ENCODE measurements around the gene OR56B1. TPM values are rescaled to one million over a fixed set of nuclear protein-coding genes. Genes with fewer than 3 reads are reported as not detected.
A peak's percentile ranks its signal among the peaks of the same experiment; 100 is the strongest.
"Not testable (repeated sequence)": the region's sequence is repeated elsewhere in the genome, so short reads cannot be mapped to it uniquely, and the experiment has no call there.

OR56B1 gene
- not detected for polyA plus RNA-seq (2013, experiment 1 of 2; ENCODE audit: insufficient read length)
- polyA plus RNA-seq (2013, experiment 2 of 2; ENCODE audit: insufficient read length), result not detected

- no peak for DNase-seq
Measured at GRCh38 chr11:5736396-5736795, at the start of gene OR56B1. TSS of gene OR56B1 (plus strand) at chr11:5736448. CDS start at chr11:5736517, 69 bp downstream.

GRCh38 chr11:5688482-5688881 is 47.8 kb upstream of the OR56B1 start:
- no peak for DNase-seq

DNA sequence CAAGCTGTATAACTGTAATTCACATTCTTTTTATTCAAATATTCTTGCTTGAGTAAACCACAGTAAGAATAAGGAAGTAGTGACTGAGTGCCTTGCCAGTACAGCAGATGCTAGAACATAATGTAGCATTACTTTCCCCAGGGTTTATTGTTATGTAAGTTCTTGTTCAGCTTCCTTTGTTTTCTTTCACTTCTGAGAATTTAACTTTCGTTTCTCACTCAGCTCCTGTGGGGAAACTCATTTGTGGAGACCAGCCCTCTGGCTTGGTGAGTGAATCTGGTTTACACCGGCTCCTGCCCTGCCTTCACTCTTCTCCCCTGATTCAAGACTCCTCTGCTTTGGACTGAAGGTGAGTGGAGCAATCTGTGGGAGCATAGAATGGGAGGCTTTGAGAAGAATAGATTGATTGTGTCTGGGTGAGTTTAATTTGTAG is 46.7 kb upstream of the OR56B1 start, which contains the start of gene TRIM22:
TSS of gene TRIM22 (plus strand) at position 240 of the 433 bp plus-strand sequence. CDS start 6,443 bp downstream, outside the sequence.
- DNase-seq, result peak; percentile 70

DNA sequence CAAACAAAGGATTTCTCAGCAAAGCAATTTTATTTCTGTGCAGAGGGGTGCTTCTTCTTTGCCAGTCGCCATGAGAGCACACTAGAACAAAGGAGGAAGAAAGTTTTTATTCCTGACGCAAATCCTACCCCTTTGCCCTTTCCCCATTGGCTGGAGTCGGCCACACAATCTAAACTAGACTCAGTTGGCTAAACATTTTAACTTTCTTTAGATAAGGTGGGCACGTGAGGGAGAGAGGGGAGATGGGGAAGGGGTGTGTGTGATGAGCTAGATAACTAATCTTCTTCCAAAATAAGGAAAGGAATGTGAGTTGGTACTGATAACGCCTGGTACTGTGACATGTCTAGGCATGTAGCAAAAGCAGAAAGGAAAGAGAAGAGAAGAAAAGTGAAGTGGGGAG is 46.0 kb upstream of the OR56B1 start:
- peak; percentile 12 for DNase-seq

- no peak for DNase-seq
Measured at GRCh38 chr11:5690736-5691135, 45.5 kb upstream of the OR56B1 start.

GRCh38 chr11:5691238-5691963 is 44.8 kb upstream of the OR56B1 start:
- DNase-seq, result not testable (repeated sequence)

DNA sequence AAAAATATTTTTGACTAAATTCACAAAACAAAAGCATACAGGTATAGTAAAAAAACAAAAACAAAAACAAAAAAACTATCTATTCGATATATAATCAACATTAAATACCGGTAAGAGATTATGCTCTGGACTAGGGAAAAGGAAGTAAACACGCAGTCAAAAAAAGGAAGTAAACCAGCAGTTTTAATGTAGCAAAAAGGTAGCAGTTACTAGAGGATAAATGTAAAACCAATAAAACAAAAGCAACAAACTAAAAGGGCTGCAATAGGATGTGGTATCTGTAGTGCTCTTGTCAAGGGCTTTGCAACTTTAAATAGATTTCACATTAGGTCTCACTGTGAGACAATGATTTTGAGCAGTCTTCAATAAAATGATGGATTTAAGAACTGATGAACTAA is 44.3 kb upstream of the OR56B1 start:
- DNase-seq, result no peak

DNA sequence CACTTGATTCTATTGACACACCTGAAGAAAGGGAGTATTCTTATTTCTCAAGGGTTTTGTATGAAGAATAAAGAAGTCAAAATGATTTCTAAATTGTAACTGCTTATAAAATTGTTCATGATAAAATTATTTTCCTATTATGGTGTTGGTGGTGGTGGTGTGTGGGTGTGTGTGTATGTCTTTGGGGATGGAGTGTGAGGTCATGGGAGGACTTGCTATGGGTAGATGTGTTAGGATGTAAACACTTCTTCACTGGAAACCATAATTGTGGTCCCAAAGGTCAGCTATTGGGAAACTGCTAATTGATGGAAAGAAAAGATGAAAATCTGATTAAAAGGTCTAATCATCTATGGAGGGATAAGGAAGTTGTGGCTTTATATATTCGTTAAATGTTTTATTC is 41.6 kb upstream of the OR56B1 start:
- DNase-seq, result no peak

GRCh38 chr11:5695580-5695979 is 40.7 kb upstream of the OR56B1 start:
- no peak for DNase-seq

GRCh38 chr11:5696210-5696609 is 40.0 kb upstream of the OR56B1 start:
- no peak for DNase-seq

DNA sequence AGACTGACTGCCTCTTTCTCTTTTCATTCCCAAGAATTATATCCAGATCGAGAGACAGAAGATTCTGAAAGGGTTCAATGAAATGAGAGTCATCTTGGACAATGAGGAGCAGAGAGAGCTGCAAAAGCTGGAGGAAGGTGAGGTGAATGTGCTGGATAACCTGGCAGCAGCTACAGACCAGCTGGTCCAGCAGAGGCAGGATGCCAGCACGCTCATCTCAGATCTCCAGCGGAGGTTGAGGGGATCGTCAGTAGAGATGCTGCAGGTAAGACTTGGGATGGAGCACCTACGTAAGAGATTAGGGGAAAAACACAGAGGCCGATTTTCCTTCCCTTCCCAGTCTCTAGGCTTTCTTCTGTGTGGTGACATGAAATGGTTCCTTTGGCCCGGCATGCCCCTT is 38.0 kb upstream of the OR56B1 start:
- no peak for DNase-seq

DNA sequence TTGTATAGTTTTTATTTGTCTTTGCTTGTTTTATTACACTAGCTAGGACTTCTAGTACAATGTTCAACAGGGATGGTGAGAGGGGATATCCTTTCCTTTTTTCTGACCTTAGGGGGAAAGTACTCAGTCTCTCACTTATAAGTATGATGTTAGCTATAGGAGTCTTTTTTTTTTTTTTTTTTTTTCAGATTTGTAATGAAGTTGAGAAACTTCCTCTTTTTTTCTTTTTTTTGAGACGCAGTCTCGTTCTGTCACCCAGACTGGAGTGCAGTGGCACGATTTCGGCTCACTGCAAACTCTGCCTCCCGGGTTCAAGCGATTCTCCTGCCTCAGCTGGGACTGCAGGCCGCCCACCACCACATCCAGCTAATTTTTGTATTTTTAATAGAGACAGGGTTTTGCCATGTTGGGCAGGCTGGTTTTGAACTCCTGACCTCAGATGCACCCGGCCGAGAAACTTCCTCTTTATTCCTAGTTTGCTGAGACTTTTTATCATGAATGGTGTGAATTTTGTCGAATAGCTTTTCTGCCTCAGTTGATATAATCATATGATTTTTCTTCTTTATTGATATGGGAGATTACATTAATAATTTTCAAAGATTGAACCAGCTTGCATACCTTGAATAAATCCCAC is 35.7 kb upstream of the OR56B1 start:
- no peak for DNase-seq

DNA sequence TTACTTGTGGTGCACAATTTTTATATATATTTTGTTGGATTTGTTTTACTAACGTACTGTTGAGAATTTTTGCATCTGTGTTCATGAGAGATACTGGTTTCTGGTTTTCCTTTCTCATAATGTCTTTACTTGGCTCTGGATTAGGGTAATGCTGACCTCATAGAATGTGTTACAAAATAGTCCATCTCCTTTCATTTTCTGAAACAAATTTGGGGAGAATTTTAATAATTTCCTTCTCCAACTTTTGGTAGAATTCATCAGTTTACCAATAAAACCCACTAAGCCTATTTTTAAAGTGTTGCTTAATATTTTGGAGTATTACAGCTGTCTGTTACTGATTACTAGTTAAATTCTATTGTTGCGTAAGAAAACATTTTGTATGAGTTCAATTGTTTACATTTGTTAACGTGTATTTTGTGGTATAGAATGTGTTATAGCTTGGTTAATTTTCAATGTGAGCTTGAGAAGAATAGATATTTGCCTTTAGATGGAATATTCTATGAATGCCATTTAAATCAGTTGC is 35.1 kb upstream of the OR56B1 start:
- DNase-seq, result no peak

DNA sequence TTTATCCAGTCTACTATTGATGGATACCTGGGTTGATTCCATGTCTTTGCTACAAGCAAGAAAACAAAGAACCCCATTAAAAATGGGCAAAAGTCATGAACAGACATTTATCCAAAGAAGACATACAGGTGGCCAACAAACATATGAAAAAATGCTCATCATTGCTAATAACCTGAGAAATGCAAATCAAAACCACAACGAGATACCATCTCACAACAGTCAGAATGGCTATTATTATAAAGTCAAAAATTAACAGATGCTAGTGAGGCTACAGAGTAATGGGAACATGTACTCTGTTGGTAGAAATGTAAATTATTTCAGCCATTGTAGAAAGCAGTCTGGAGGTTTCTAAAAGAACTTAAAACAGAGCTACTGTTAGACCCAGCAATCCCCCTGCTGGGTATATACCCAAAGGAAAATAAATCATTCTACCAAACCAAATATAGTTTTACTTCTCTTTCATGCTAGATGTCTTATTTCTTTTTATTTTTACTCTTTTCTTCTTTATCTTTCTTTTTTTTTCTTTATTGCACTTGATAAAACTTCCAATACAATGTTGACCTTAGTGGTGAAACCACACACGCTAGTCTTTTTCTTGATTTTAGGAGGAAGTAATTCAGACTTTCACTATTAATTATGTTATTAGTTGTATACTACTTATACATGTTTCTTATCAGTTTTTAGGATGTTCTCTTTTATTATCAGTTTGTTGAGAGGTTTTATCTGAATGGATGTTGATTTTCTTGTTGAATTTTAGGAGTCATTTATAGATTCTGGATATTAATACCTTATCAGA is 32.3 kb upstream of the OR56B1 start:
- DNase-seq, result no peak

GRCh38 chr11:5705688-5706087 is 30.6 kb upstream of the OR56B1 start:
- no peak for DNase-seq

DNA sequence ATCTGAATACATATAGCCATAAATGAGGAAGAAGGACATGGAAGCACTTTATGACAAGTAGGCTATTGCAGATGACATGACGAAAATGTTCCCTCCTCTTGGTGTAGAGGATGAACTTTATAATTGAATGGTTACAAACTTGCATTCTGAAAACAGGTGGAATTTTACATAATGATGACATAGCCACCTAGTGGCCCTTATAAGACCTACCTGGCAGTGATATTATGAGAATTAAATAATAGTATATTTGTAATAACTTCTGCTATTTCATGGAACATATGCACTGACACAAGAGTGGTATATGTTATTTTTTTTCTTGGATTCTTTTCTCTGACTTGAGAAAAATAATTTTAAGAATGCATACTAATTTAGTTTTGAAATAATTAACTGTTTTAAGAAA is 23.7 kb upstream of the OR56B1 start:
- DNase-seq, result no peak

DNA sequence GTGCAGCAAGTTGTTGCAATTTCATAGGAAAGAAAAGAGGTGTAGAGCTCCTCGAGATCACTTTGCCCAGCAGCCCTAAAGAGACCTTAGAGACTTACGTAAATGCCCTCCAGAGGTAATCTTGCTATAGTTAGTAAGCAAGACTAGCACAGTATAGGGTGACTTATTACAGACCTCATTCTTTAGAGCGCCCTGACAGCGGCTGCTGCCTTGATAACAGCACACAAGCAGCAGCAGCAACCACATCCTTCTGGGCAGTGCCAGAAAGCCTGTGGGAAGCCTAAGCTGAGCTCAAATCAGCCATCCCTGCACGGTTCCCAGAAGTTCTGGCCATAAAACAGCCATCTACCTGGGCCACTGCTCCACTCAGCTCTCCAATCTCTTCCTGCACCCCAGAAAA is 22.6 kb upstream of the OR56B1 start:
- DNase-seq, result no peak

DNA sequence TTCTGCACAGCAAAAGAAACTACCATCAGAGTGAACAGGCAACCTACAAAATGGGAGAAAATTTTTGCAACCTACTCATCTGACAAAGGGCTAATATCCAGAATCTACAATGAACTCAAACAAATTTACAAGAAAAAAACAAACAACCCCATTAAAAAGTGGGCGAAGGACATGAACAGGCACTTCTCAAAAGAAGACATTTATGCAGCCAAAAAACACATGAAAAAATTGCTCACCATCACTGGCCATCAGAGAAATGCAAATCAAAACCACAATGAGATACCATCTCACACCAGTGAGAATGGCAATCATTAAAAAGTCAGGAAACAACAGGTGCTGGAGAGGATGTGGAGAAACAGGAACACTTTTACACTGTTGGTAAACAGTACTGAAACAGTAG is 19.7 kb upstream of the OR56B1 start:
- DNase-seq, result not testable (repeated sequence)

- DNase-seq, result peak; percentile 24
Measured at GRCh38 chr11:5719703-5720495, 16.3 kb upstream of the OR56B1 start.

DNA sequence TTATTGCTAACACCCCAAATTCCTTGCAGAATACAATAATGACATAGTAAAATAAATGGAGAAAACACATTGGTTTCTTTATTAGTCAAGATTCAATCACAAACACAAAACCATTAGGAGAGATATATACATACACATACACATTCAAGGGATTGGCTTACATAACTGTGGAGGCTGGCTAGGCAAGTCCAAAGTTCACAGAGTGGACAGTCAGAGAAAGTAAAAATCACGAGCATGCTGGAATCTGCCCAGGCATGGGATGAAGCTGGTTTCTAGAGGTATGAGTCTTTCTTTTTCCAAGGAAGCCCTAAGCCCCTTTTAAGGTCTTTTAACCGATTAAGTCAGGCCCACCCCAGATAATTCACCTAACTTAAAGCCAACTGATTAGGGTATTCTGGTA is 13.6 kb upstream of the OR56B1 start:
- DNase-seq, result no peak

DNA sequence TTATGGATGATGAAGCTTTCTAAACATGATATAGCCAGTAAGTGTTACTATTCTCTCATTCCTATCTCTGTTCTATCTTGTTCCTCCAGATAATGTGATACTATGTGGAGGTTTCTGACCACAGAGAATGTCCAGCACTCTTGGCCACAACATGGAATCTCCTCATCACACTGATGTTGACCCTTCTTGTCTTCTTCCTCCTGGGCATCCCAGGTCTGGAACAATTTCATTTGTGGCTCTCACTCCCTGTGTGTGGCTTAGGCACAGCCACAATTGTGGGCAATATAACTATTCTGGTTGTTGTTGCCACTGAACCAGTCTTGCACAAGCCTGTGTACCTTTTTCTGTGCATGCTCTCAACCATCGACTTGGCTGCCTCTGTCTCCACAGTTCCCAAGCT is 9.9 kb upstream of the OR56B1 start:
- no peak for DNase-seq

DNA sequence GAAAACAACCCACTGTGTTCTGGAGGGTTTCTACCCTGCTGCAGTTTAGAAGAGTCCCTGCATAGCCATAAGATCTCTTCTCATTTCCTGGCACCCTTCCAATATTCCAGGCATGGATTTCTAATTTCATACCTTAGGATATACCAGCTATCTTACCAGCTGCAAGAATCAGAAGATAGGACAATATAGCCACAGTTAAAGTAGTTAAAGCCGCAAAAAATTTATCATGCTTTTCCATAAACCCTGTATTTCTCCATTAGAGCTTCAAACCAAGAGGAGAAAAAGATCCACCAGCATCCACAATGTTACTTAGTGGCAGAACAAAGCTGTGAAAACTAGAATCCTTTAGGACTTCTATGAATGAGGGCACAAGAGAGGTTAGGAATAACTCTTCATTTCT is 8.6 kb upstream of the OR56B1 start:
- DNase-seq, result no peak
